ENCODE results near the gene PTPRN2.

DNA sequence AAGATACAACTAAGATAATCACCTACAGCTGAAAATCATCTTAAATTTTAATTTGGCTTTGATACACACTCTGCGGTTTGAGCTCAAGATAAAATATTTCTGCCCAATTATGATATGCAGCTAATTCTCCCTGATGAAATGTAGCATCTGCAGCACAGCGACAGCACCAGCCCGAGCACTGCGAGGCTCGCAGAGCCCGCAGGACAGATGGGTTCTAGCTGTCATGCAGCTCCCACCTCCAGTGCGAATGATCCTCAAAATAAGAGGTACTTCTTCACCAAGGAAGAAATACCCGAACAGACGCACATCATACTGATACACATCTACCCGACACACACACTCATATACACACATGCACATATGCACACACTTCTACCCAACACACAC lies 457.6 kb downstream of the PTPRN2 start:
- TF ChIP-seq, protein P1, sequence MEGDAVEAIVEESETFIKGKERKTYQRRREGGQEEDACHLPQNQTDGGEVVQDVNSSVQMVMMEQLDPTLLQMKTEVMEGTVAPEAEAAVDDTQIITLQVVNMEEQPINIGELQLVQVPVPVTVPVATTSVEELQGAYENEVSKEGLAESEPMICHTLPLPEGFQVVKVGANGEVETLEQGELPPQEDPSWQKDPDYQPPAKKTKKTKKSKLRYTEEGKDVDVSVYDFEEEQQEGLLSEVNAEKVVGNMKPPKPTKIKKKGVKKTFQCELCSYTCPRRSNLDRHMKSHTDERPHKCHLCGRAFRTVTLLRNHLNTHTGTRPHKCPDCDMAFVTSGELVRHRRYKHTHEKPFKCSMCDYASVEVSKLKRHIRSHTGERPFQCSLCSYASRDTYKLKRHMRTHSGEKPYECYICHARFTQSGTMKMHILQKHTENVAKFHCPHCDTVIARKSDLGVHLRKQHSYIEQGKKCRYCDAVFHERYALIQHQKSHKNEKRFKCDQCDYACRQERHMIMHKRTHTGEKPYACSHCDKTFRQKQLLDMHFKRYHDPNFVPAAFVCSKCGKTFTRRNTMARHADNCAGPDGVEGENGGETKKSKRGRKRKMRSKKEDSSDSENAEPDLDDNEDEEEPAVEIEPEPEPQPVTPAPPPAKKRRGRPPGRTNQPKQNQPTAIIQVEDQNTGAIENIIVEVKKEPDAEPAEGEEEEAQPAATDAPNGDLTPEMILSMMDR (IDR thresholded peaks at IDR 0.05), result no peak
- TF ChIP-seq POLR2A (IDR thresholded peaks at IDR 0.05), result no peak
